ENCODE data around the gene ATP10D. TPM values are rescaled to one million over a fixed set of nuclear protein-coding genes. Genes with fewer than 3 reads are reported as not detected.
"Not testable (repeated sequence)": the region's sequence is repeated elsewhere in the genome, so short reads cannot be mapped to it uniquely, and the experiment has no call there.

The ATP10D gene
- total and polyA plus RNA-seq, 12 donors: 2.8 to 15.7 (median 8.6) TPM

GRCh38 chr4:47486231-47486673 lies 1.2 kb downstream of the ATP10D start:
- Histone ChIP-seq H3K9me3 (peaks cover 0 to 6% (median 0%) of the 10 kb centered on the region in 11 donors), H3K27ac (peak overlapping the region in 9 of 10 donors; percentile 83 to 95 (median 91)), H3K27me3 (no peaks in the 10 kb centered on the region), H3K36me3 (peaks cover 0 to under 1% (median 0%) of the 10 kb centered on the region in 9 donors), H3K4me3 (peak overlapping the region; percentile 46 to 77 (median 66)), H3K4me1 (peaks cover 0 to 52% (median 28%) of the 10 kb centered on the region in 9 donors)
- DNase-seq: no peak
- intact Hi-C loops (cut with DNase I): loop anchor here in 3 of 10 donors (5.0 to 10.0 kb wide), 2 partner anchors 76 to 79 kb away; no protein-coding TSS in a partner anchor
- ATAC-seq: no peak
- whole genome bisulfite sequencing, 2 donors: 39 to 48% methylated on average over 5 of the region's 5 CpGs
- TF ChIP-seq, protein P1, sequence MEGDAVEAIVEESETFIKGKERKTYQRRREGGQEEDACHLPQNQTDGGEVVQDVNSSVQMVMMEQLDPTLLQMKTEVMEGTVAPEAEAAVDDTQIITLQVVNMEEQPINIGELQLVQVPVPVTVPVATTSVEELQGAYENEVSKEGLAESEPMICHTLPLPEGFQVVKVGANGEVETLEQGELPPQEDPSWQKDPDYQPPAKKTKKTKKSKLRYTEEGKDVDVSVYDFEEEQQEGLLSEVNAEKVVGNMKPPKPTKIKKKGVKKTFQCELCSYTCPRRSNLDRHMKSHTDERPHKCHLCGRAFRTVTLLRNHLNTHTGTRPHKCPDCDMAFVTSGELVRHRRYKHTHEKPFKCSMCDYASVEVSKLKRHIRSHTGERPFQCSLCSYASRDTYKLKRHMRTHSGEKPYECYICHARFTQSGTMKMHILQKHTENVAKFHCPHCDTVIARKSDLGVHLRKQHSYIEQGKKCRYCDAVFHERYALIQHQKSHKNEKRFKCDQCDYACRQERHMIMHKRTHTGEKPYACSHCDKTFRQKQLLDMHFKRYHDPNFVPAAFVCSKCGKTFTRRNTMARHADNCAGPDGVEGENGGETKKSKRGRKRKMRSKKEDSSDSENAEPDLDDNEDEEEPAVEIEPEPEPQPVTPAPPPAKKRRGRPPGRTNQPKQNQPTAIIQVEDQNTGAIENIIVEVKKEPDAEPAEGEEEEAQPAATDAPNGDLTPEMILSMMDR (IDR thresholded peaks at IDR 0.05): no peak

DNA sequence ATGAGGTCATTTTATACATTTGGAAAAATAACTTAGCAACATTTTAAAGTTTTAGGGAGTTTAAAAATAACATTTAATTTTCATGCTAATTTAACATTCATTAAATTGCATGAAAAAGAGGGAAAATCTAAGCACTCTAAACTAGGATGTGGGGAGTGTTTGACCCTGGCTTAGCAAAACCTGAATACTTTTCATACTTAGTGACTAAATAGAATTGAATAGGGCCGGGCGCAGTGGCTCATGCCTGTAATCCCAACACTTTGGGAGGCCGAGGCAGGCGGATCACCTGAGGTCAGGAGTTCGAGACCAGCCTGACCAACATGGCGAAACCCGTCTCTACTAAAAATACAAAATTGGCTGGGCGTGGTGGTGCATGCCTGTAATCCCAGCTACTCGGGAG lies 1.7 kb downstream of the ATP10D start:
- H3K27ac ChIP-seq: peak overlapping the region in 1 of 10 donors; percentile 95
- H3K27me3 ChIP-seq, H3K36me3 ChIP-seq, H3K9me3 ChIP-seq, ATAC-seq, DNase-seq: not testable (repeated sequence)
- peak overlapping the region in 7 of 10 donors; percentile 64 to 77 (median 67) for H3K4me3 ChIP-seq
- H3K4me1 ChIP-seq: peaks cover 0 to 50% (median 28%) of the 10 kb centered on the region in 9 donors
- intact Hi-C loops (cut with DNase I): loop anchor here in 3 of 10 donors (5.0 to 10.0 kb wide), 2 partner anchors 76 to 78 kb away; no protein-coding TSS in a partner anchor
- 95 to 96% methylated on average over 9 of the region's 9 CpGs for WGBS, 2 donors

- ATAC-seq: no peak
- Histone ChIP-seq H3K4me1 (peaks cover 0 to 60% (median 34%) of the 10 kb centered on the region in 9 donors), H3K36me3 (peaks cover 0 to 5% (median 0%) of the 10 kb centered on the region in 9 donors), H3K27me3 (no peaks in the 10 kb centered on the region), H3K4me3 (no peak overlapping the region), H3K9me3 (peaks cover 0 to 6% (median 0%) of the 10 kb centered on the region in 11 donors), H3K27ac (no peak overlapping the region)
- WGBS, 2 donors: 50 to 67% methylated on average over 3 of the region's 3 CpGs
- intact Hi-C loops (cut with DNase I): loop anchor here in 3 of 10 donors (5.0 to 10.0 kb wide), 2 partner anchors 74 to 76 kb away; no protein-coding TSS in a partner anchor
- DNase-seq: no peak
- TF ChIP-seq, protein P1 (IDR thresholded peaks at IDR 0.05): no peak
Observed at GRCh38 chr4:47488706-47489105, 3.6 kb downstream of the ATP10D start.

- peak in 1 of 2 donors; percentile 13 for DNase-seq
- intact Hi-C loops (cut with DNase I): loop anchor here in 4 of 10 donors (10.0 kb wide), 2 partner anchors 74 to 424 kb away; partner anchors contain the start of gene NFXL1 (in 1 of the 4)
- 60 to 64% methylated on average over 4 of the region's 4 CpGs for WGBS, 2 donors
- Histone ChIP-seq H3K27ac (no peak overlapping the region), H3K36me3 (peaks cover 0 to 6% (median 0%) of the 10 kb centered on the region in 9 donors), H3K4me1 (peaks cover 0 to 58% (median 30%) of the 10 kb centered on the region in 9 donors), H3K4me3 (no peak overlapping the region), H3K9me3 (peaks cover 0 to 6% (median 0%) of the 10 kb centered on the region in 11 donors), H3K27me3 (no peaks in the 10 kb centered on the region)
- peak; percentile 43 to 81 (median 72) for ATAC-seq
- TF ChIP-seq, protein P1 (IDR thresholded peaks at IDR 0.05): peak in 7 of 9 donors; percentile 44 to 63 (median 48)
Observed at GRCh38 chr4:47490550-47490949, 5.5 kb downstream of the ATP10D start.
